ENCODE results near the gene G6PD. TPM values are rescaled to one million over a fixed set of nuclear protein-coding genes. Genes with fewer than 3 reads are reported as not detected.

The G6PD gene
- total and polyA plus RNA-seq, 2 of the 4 experiments (the other 2 are of a cell fraction) = 77.1 to 213 TPM

DNA sequence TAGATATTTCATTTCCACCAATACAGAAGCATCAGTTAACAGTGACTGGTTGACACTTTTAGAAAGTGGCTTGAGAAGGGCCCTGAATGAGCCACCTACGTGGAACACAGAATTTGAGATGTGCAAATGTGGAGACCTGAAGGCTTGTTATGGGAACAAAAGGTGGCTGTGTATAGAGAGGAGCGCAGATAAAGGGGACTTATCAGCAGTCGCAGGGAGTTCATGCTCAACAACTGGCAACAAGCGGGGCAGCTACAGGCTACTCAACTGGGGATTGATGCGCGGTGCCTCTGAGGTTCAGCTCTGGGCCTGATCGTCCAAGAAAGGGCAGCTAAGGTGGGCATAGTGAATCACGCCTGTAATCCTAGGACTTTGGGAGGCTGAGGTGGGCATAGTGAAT is 27.3 kb downstream of the G6PD start:
- Histone ChIP-seq H2BK120ac (ENCODE audit: low read depth, low read length) (no peak overlapping the region), H4K8ac (ENCODE audit: low read depth in 2 of 2, low read length in 2 of 2) (no peak overlapping the region), H3K56ac (ENCODE audit: extremely low read depth, insufficient read depth, low read length) (no peak overlapping the region), H4K20me1 (ENCODE audit: insufficient read depth, low read length) (no peaks in the 10 kb centered on the region), H3K36me3 (ENCODE audit: control insufficient read depth, insufficient read depth, low read length) (no peaks in the 10 kb centered on the region), H3K23ac (ENCODE audit: low read depth, low read length) (no peak overlapping the region), H3K27me3 (ENCODE audit: control insufficient read depth, insufficient read depth, low read length) (no peaks in the 10 kb centered on the region), H3K9me1 (ENCODE audit: insufficient read depth, low read length) (peaks cover 3% of the 10 kb centered on the region; the same call in 1 of the 2 replicates), H3K4me3 (ENCODE audit: insufficient read depth, low read depth, low read length) (no peak overlapping the region), H3K9ac (ENCODE audit: low read depth, low read length) (no peak overlapping the region), H4K5ac (ENCODE audit: low read depth, low read length) (no peak overlapping the region), H2BK5ac (ENCODE audit: low read depth, low read length, poor library complexity, severe bottlenecking) (no peak overlapping the region), H3K9me3 (ENCODE audit: control insufficient read depth, insufficient read depth, low read length) (no peaks in the 10 kb centered on the region; the same call in 1 of the 2 replicates), H2AK9ac (replicated peaks; ENCODE audit: low read depth, low read length, poor library complexity) (no peak overlapping the region), H2AFZ (replicated peaks; ENCODE audit: low read length, poor library complexity) (no peak overlapping the region), H2BK15ac (ENCODE audit: low read depth, low read length) (no peak overlapping the region), H3K79me1 (ENCODE audit: low read depth in 1 of 2, low read length in 2 of 2) (peaks cover 8% of the 10 kb centered on the region in 2 experiments; a peak in 2 of 4 replicates), H3K18ac (ENCODE audit: low read depth, low read length) (no peak overlapping the region), H3K27ac (ENCODE audit: insufficient read depth, low read length) (no peak overlapping the region), H4K91ac (ENCODE audit: insufficient read depth, low read depth, low read length) (no peak overlapping the region), H3K4me1 (ENCODE audit: control insufficient read depth, insufficient read depth, low read length) (peaks cover 8% of the 10 kb centered on the region; the same call in 1 of the 2 replicates), H3K4ac (ENCODE audit: low read depth, low read length) (no peak overlapping the region), H2BK20ac (ENCODE audit: low read depth, low read length) (no peak overlapping the region), H3K14ac (replicated peaks; ENCODE audit: low read depth, low read length) (no peak overlapping the region), H2AK5ac (ENCODE audit: low read depth, low read length) (no peak overlapping the region), H3K4me2 (ENCODE audit: low read depth, low read length) (no peak overlapping the region)
- ATAC-seq (ENCODE audit: low read depth) = no peak
- CTCF ChIA-PET = interaction anchor here (1.5 kb wide), 1 partner anchor 8 kb away, joined by 5 read pairs; no protein-coding TSS in a partner anchor
- 93% methylated on average over 3 of the region's 8 CpGs; no CpG with 5 or more reads in 1 of the 2 experiments for WGBS, 2 experiments (ENCODE audit: extremely low coverage in 2 of 2, insufficient read length in 1 of 2)
- no peak for DNase-seq
- dilution Hi-C loops (cut with HindIII; ENCODE audit: low sequenced_read_pairs, unreplicated experiment) (no loop called here), intact Hi-C loops (cut with micrococcal nuclease) (no loop called here), in situ Hi-C loops (cut with MboI; ENCODE audit: low sequenced_read_pairs) (no loop called here)
- POLR2A ChIA-PET (ENCODE audit: unreplicated experiment) = no interaction called here
- BruUV-seq (replicated peaks) = no TSS peak
- TF ChIP-seq POLR2A (IDR thresholded peaks at IDR 0.05; ENCODE audit: low read depth, low read length) (no peak), BHLHE40 (IDR thresholded peaks at IDR 0.05; ENCODE audit: low read depth, low read length) (no peak), MXI1 (IDR thresholded peaks at IDR 0.05; ENCODE audit: borderline replicate concordance, low read depth, low read length) (no peak), CHD1 (IDR thresholded peaks at IDR 0.05; ENCODE audit: low read depth, low read length) (no peak), RAD21 (IDR thresholded peaks at IDR 0.05; ENCODE audit: low read length) (no peak), NFE2L2 (IDR thresholded peaks at IDR 0.05; ENCODE audit: low read depth, low read length) (no peak), RFX5 (IDR thresholded peaks at IDR 0.05; ENCODE audit: low read depth, low read length) (no peak), MAZ (IDR thresholded peaks at IDR 0.05; ENCODE audit: borderline replicate concordance, low read depth, low read length) (no peak), RCOR1 (IDR thresholded peaks at IDR 0.05; ENCODE audit: insufficient replicate concordance, low read length) (no peak), MAFK (IDR thresholded peaks at IDR 0.05; ENCODE audit: low read depth, low read length) (no peak), CEBPB (IDR thresholded peaks at IDR 0.05; ENCODE audit: low read depth, low read length) (no peak), USF2 (IDR thresholded peaks at IDR 0.05; ENCODE audit: low read depth, low read length) (no peak), FOS (IDR thresholded peaks at IDR 0.05; ENCODE audit: low read depth, low read length) (no peak), SMC3 (IDR thresholded peaks at IDR 0.05; ENCODE audit: low read depth, low read length) (no peak)
- TF ChIP-seq, protein P1, sequence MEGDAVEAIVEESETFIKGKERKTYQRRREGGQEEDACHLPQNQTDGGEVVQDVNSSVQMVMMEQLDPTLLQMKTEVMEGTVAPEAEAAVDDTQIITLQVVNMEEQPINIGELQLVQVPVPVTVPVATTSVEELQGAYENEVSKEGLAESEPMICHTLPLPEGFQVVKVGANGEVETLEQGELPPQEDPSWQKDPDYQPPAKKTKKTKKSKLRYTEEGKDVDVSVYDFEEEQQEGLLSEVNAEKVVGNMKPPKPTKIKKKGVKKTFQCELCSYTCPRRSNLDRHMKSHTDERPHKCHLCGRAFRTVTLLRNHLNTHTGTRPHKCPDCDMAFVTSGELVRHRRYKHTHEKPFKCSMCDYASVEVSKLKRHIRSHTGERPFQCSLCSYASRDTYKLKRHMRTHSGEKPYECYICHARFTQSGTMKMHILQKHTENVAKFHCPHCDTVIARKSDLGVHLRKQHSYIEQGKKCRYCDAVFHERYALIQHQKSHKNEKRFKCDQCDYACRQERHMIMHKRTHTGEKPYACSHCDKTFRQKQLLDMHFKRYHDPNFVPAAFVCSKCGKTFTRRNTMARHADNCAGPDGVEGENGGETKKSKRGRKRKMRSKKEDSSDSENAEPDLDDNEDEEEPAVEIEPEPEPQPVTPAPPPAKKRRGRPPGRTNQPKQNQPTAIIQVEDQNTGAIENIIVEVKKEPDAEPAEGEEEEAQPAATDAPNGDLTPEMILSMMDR (conservative IDR thresholded peaks at IDR 0.05; ENCODE audit: low read depth, low read length) = no peak
- TF ChIP-seq, protein P2, sequence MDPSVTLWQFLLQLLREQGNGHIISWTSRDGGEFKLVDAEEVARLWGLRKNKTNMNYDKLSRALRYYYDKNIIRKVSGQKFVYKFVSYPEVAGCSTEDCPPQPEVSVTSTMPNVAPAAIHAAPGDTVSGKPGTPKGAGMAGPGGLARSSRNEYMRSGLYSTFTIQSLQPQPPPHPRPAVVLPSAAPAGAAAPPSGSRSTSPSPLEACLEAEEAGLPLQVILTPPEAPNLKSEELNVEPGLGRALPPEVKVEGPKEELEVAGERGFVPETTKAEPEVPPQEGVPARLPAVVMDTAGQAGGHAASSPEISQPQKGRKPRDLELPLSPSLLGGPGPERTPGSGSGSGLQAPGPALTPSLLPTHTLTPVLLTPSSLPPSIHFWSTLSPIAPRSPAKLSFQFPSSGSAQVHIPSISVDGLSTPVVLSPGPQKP (IDR thresholded peaks at IDR 0.05; ENCODE audit: borderline replicate concordance, low read depth, low read length) = no peak
